Measurements from ENCODE around the gene NEK6.

NEK6 gene

GRCh38 chr9:124334568-124335319 lies 77.0 kb downstream of the NEK6 start:
- TF ChIP-seq TAF1 (IDR thresholded peaks at IDR 0.05; ENCODE audit: borderline replicate concordance, insufficient read depth, low read length) = no peak
- TF ChIP-seq FOXP2 (optimal IDR thresholded peaks at IDR 0.05; ENCODE audit: borderline replicate concordance, extremely low read depth, extremely low read length, insufficient read depth) = no peak
- TF ChIP-seq POLR2AphosphoS5 (IDR thresholded peaks at IDR 0.05; ENCODE audit: low read depth, low read length) = no peak
- TF ChIP-seq SIN3A (IDR thresholded peaks at IDR 0.05; ENCODE audit: borderline replicate concordance, insufficient read depth, low read length) = no peak
- TF ChIP-seq, protein P1, sequence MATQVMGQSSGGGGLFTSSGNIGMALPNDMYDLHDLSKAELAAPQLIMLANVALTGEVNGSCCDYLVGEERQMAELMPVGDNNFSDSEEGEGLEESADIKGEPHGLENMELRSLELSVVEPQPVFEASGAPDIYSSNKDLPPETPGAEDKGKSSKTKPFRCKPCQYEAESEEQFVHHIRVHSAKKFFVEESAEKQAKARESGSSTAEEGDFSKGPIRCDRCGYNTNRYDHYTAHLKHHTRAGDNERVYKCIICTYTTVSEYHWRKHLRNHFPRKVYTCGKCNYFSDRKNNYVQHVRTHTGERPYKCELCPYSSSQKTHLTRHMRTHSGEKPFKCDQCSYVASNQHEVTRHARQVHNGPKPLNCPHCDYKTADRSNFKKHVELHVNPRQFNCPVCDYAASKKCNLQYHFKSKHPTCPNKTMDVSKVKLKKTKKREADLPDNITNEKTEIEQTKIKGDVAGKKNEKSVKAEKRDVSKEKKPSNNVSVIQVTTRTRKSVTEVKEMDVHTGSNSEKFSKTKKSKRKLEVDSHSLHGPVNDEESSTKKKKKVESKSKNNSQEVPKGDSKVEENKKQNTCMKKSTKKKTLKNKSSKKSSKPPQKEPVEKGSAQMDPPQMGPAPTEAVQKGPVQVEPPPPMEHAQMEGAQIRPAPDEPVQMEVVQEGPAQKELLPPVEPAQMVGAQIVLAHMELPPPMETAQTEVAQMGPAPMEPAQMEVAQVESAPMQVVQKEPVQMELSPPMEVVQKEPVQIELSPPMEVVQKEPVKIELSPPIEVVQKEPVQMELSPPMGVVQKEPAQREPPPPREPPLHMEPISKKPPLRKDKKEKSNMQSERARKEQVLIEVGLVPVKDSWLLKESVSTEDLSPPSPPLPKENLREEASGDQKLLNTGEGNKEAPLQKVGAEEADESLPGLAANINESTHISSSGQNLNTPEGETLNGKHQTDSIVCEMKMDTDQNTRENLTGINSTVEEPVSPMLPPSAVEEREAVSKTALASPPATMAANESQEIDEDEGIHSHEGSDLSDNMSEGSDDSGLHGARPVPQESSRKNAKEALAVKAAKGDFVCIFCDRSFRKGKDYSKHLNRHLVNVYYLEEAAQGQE (IDR thresholded peaks at IDR 0.05; ENCODE audit: insufficient read depth in 1 of 2, low read depth in 2 of 2, low read length in 2 of 2) = no peak

DNA sequence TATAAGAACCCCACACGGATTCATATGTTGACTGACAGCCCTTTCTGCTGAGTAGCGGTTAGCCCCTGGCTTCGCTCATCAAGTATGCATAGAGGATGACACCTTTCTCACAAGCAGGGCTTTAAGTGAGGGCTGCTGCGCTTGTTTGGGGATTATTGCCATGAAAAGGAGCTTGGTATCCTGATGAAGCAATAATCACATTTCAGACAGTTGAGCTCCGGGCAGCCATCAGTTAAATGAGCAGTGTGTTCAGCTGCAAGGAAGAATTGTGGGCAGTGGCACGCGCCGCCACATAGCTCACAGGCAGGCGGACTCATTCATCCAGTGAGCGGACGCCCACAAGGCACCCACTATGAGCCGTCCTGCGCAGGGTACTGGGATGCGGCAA lies 77.6 kb downstream of the NEK6 start:
- TF ChIP-seq POLR2AphosphoS5 (IDR thresholded peaks at IDR 0.05; ENCODE audit: low read depth, low read length) (no peak), TAF1 (IDR thresholded peaks at IDR 0.05; ENCODE audit: borderline replicate concordance, insufficient read depth, low read length) (no peak)

GRCh38 chr9:124337562-124337961 lies 79.8 kb downstream of the NEK6 start:
- TF ChIP-seq TAF1 (IDR thresholded peaks at IDR 0.05; ENCODE audit: borderline replicate concordance, insufficient read depth, low read length) = no peak
- no peak for TF ChIP-seq FOXP2 (optimal IDR thresholded peaks at IDR 0.05; ENCODE audit: borderline replicate concordance, extremely low read depth, extremely low read length, insufficient read depth)
- no peak for TF ChIP-seq SIN3A (IDR thresholded peaks at IDR 0.05; ENCODE audit: borderline replicate concordance, insufficient read depth, low read length)
- TF ChIP-seq, protein P1 (IDR thresholded peaks at IDR 0.05; ENCODE audit: insufficient read depth in 1 of 2, low read depth in 2 of 2, low read length in 2 of 2) = no peak
- no peak for TF ChIP-seq POLR2AphosphoS5 (IDR thresholded peaks at IDR 0.05; ENCODE audit: low read depth, low read length)

DNA sequence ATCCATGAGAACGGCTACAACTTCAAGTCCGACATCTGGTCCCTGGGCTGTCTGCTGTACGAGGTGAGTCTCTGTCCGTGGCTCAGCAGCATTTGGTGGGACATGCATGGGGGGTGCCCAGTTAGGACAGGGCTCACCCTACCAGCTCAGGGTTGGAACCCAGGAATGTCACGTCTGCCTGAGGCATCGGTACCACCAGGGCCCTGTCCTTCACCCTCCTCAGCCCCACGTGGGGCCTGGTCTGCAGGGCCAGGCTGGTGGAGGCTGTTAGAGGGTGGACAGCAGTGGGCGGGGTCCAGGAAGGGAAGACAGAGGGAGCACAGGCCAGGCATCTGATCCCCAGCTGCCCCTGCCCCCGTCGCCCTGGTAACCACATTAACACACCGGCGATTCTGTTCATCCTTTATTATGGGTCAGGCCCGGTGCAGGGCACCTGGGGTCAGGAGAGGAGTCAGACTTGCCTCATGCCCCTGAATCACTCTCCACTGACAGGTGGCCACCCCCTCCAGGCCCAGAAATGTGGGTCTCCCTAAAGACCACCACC lies 81.9 kb downstream of the NEK6 start:
- TF ChIP-seq, protein P1 (IDR thresholded peaks at IDR 0.05; ENCODE audit: insufficient read depth in 1 of 2, low read depth in 2 of 2, low read length in 2 of 2) = no peak
- TF ChIP-seq TAF1 (IDR thresholded peaks at IDR 0.05; ENCODE audit: borderline replicate concordance, insufficient read depth, low read length) (no peak), FOXP2 (optimal IDR thresholded peaks at IDR 0.05; ENCODE audit: borderline replicate concordance, extremely low read depth, extremely low read length, insufficient read depth) (no peak), SIN3A (IDR thresholded peaks at IDR 0.05; ENCODE audit: borderline replicate concordance, insufficient read depth, low read length) (no peak), POLR2AphosphoS5 (IDR thresholded peaks at IDR 0.05; ENCODE audit: low read depth, low read length) (no peak)

DNA sequence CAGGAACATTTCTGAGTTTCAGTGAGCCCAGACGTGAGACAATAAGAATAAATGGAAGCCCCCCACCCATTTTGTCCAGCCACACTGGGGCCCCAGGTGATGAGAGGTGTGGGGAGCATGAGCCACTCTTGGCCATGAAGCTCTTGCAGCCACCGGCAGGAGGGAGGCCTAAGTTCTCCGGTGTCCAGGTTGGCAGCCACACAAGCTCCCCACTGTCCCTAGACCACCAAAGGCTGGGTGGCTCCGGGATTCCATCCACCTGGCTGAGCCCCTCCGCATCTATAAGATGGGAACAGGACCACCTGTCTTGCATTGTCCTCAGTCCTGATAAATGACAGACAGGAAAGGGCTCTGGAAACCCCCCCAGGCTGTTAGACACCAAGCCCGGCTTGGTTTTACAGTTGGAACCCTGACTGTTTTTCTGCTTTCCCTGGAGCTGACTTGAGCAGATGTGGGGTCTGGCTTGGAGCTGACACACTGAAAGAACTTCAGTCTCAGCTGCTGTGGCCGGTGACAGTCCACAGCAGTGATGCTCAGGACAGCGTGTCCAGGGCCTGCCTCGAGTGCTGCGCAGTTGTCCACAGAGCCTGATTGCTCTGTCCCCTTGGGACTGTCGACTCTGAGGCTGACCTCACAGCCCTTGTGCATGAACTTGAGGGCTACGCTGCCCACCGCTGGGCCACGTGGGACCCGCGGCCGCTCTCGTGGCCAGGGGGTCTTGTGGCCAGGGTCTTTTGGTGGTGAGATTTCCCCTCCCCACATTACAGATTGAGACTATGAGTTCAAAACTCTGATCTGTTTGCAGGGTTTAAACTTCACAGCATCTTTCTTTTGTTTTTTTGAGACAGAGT lies 82.7 kb downstream of the NEK6 start:
- TF ChIP-seq TAF1 (IDR thresholded peaks at IDR 0.05; ENCODE audit: borderline replicate concordance, insufficient read depth, low read length) (no peak), SIN3A (IDR thresholded peaks at IDR 0.05; ENCODE audit: borderline replicate concordance, insufficient read depth, low read length) (no peak), FOXP2 (optimal IDR thresholded peaks at IDR 0.05; ENCODE audit: borderline replicate concordance, extremely low read depth, extremely low read length, insufficient read depth) (no peak), POLR2AphosphoS5 (IDR thresholded peaks at IDR 0.05; ENCODE audit: low read depth, low read length) (no peak)
- TF ChIP-seq, protein P1 (IDR thresholded peaks at IDR 0.05; ENCODE audit: insufficient read depth in 1 of 2, low read depth in 2 of 2, low read length in 2 of 2) = no peak

Measured in PFSK-1 (cell line).